ENCODE measurements around the gene LEMD1.
"Not testable (repeated sequence)": the region's sequence is repeated elsewhere in the genome, so short reads cannot be mapped to it uniquely, and the experiment has no call there.

Gene LEMD1

GRCh38 chr1:205373798-205374175 is 48.1 kb downstream of the LEMD1 start:
- H3K4me3 Mint-ChIP-seq = no peak overlapping the region
- no peaks in the 10 kb centered on the region for H3K9me3 Mint-ChIP-seq
- peaks cover 69% of the 10 kb centered on the region for H3K27me3 Mint-ChIP-seq

GRCh38 chr1:205373022-205373797 is 48.6 kb downstream of the LEMD1 start:
- Mint-ChIP-seq H3K27ac (no peak overlapping the region), H3K4me1 (ENCODE audit: low read depth) (peaks cover 6% of the 10 kb centered on the region), H3K9me3 (no peaks in the 10 kb centered on the region), H3K4me3 (no peak overlapping the region), H3K36me3 (ENCODE audit: low read depth) (no peaks in the 10 kb centered on the region), H3K27me3 (peaks cover 69% of the 10 kb centered on the region)
- intact Hi-C loops (cut with micrococcal nuclease) = no loop called here

More at GRCh38 chr1:205373798-205374175, 48.1 kb downstream of the LEMD1 start:
- no peaks in the 10 kb centered on the region for H3K36me3 Mint-ChIP-seq (ENCODE audit: low read depth)
- peaks cover 6% of the 10 kb centered on the region for H3K4me1 Mint-ChIP-seq (ENCODE audit: low read depth)
- intact Hi-C loops (cut with micrococcal nuclease) = no loop called here
- H3K27ac Mint-ChIP-seq = no peak overlapping the region

- peaks cover 6% of the 10 kb centered on the region for H3K4me1 Mint-ChIP-seq (ENCODE audit: low read depth)
- no peak overlapping the region for H3K4me3 Mint-ChIP-seq
- H3K27ac Mint-ChIP-seq = no peak overlapping the region
- no peaks in the 10 kb centered on the region for H3K36me3 Mint-ChIP-seq (ENCODE audit: low read depth)
- H3K27me3 Mint-ChIP-seq = peaks cover 61% of the 10 kb centered on the region
- intact Hi-C loops (cut with micrococcal nuclease) = no loop called here
- H3K9me3 Mint-ChIP-seq = no peaks in the 10 kb centered on the region
Measured at GRCh38 chr1:205371871-205372660, 49.8 kb downstream of the LEMD1 start.

- Mint-ChIP-seq H3K9me3 (no peaks in the 10 kb centered on the region), H3K36me3 (ENCODE audit: low read depth) (no peaks in the 10 kb centered on the region), H3K27ac (no peak overlapping the region), H3K4me3 (no peak overlapping the region), H3K4me1 (ENCODE audit: low read depth) (peaks cover 6% of the 10 kb centered on the region), H3K27me3 (peaks cover 48% of the 10 kb centered on the region)
- intact Hi-C loops (cut with micrococcal nuclease) = no loop called here
Measured at GRCh38 chr1:205370780-205371179, 51.1 kb downstream of the LEMD1 start.

- Mint-ChIP-seq H3K4me1 (ENCODE audit: low read depth) (peaks cover 6% of the 10 kb centered on the region), H3K36me3 (ENCODE audit: low read depth) (no peaks in the 10 kb centered on the region), H3K9me3 (no peaks in the 10 kb centered on the region), H3K27ac (no peak overlapping the region), H3K4me3 (no peak overlapping the region), H3K27me3 (peaks cover 42% of the 10 kb centered on the region)
- intact Hi-C loops (cut with micrococcal nuclease) = no loop called here
Measured at GRCh38 chr1:205369701-205370123, 52.1 kb downstream of the LEMD1 start.

GRCh38 chr1:205368478-205368877 is 53.4 kb downstream of the LEMD1 start:
- Mint-ChIP-seq H3K36me3 (ENCODE audit: low read depth) (no peaks in the 10 kb centered on the region), H3K4me1 (ENCODE audit: low read depth) (no peaks in the 10 kb centered on the region), H3K9me3 (no peaks in the 10 kb centered on the region), H3K27me3 (peaks cover 29% of the 10 kb centered on the region), H3K27ac (no peak overlapping the region), H3K4me3 (no peak overlapping the region)
- intact Hi-C loops (cut with micrococcal nuclease) = no loop called here

GRCh38 chr1:205365945-205366463 is 55.9 kb downstream of the LEMD1 start:
- no peaks in the 10 kb centered on the region for H3K36me3 Mint-ChIP-seq (ENCODE audit: low read depth)
- intact Hi-C loops (cut with micrococcal nuclease) = no loop called here
- no peak overlapping the region for H3K27ac Mint-ChIP-seq
- H3K9me3 Mint-ChIP-seq = no peaks in the 10 kb centered on the region
- H3K27me3 Mint-ChIP-seq = peaks cover 18% of the 10 kb centered on the region
- H3K4me1 Mint-ChIP-seq (ENCODE audit: low read depth) = no peaks in the 10 kb centered on the region
- no peak overlapping the region for H3K4me3 Mint-ChIP-seq

GRCh38 chr1:205365086-205365485 is 56.8 kb downstream of the LEMD1 start:
- H3K9me3 Mint-ChIP-seq; H3K4me1 Mint-ChIP-seq (ENCODE audit: low read depth); H3K36me3 Mint-ChIP-seq (ENCODE audit: low read depth); H3K4me3 Mint-ChIP-seq; H3K27ac Mint-ChIP-seq; intact Hi-C loops (cut with micrococcal nuclease): not testable (repeated sequence)
- peaks cover 17% of the 10 kb centered on the region for H3K27me3 Mint-ChIP-seq

GRCh38 chr1:205360891-205361290 is 61.0 kb downstream of the LEMD1 start:
- no peak overlapping the region for H3K4me3 Mint-ChIP-seq
- H3K27ac Mint-ChIP-seq = no peak overlapping the region
- H3K4me1 Mint-ChIP-seq (ENCODE audit: low read depth) = no peaks in the 10 kb centered on the region
- no peaks in the 10 kb centered on the region for H3K36me3 Mint-ChIP-seq (ENCODE audit: low read depth)
- intact Hi-C loops (cut with micrococcal nuclease) = no loop called here
- H3K9me3 Mint-ChIP-seq = no peaks in the 10 kb centered on the region
- H3K27me3 Mint-ChIP-seq = peaks cover 27% of the 10 kb centered on the region

- H3K27me3 Mint-ChIP-seq = peaks cover 28% of the 10 kb centered on the region
- intact Hi-C loops (cut with micrococcal nuclease) = no loop called here
- H3K4me1 Mint-ChIP-seq (ENCODE audit: low read depth) = no peaks in the 10 kb centered on the region
- no peak overlapping the region for H3K4me3 Mint-ChIP-seq
- H3K9me3 Mint-ChIP-seq = no peaks in the 10 kb centered on the region
- H3K36me3 Mint-ChIP-seq (ENCODE audit: low read depth) = no peaks in the 10 kb centered on the region
- no peak overlapping the region for H3K27ac Mint-ChIP-seq
Measured at GRCh38 chr1:205359771-205360565, 61.9 kb downstream of the LEMD1 start.

GRCh38 chr1:205358579-205358978 is 63.3 kb downstream of the LEMD1 start:
- H3K9me3 Mint-ChIP-seq = no peaks in the 10 kb centered on the region
- peaks cover 29% of the 10 kb centered on the region for H3K27me3 Mint-ChIP-seq
- no peaks in the 10 kb centered on the region for H3K4me1 Mint-ChIP-seq (ENCODE audit: low read depth)
- no peak overlapping the region for H3K27ac Mint-ChIP-seq
- intact Hi-C loops (cut with micrococcal nuclease) = no loop called here
- H3K4me3 Mint-ChIP-seq = no peak overlapping the region
- H3K36me3 Mint-ChIP-seq (ENCODE audit: low read depth) = no peaks in the 10 kb centered on the region

GRCh38 chr1:205357567-205357966 is 64.3 kb downstream of the LEMD1 start:
- Mint-ChIP-seq H3K4me3 (no peak overlapping the region), H3K9me3 (no peaks in the 10 kb centered on the region), H3K27me3 (peaks cover 29% of the 10 kb centered on the region), H3K4me1 (ENCODE audit: low read depth) (no peaks in the 10 kb centered on the region), H3K36me3 (ENCODE audit: low read depth) (no peaks in the 10 kb centered on the region), H3K27ac (no peak overlapping the region)
- intact Hi-C loops (cut with micrococcal nuclease) = no loop called here

- H3K27me3 Mint-ChIP-seq = peaks cover 26% of the 10 kb centered on the region
- H3K4me3 Mint-ChIP-seq = no peak within 1 kb of the TSS
- H3K9me3 Mint-ChIP-seq = no peaks in the 10 kb centered on the region
- intact Hi-C loops (cut with micrococcal nuclease) = no loop called here
- H3K36me3 Mint-ChIP-seq (ENCODE audit: low read depth) = no peaks in the 10 kb centered on the region
- no peak within 1 kb of the TSS for H3K27ac Mint-ChIP-seq
- no peaks in the 10 kb centered on the region for H3K4me1 Mint-ChIP-seq (ENCODE audit: low read depth)
Measured at GRCh38 chr1:205356440-205357139, 65.3 kb downstream of the LEMD1 start, which contains the start of gene KLHDC8A. KLHDC8A (minus strand) TSS chr1:205356922; CDS start chr1:205343604, 13,318 bp downstream.

All from dendritic cell treated with granulocyte-macrophage colony-stimulating factor and Interleukin-4, amounts not matched to agents 40 ng/mL and 50 ng/mL, for 4 days (primary cell).